Left ventricle myocardium inferior (tissue), 1 donor: ENCODE data around the gene PEDS1. TPM values are rescaled to one million over a fixed set of nuclear protein-coding genes. Genes with fewer than 3 reads are reported as not detected.

ENCODE experiments used
- DNase-seq: peaks from one replicate; pipeline ENCODE4 v3.0.0-alpha.2; 2020
- H3K27ac ChIP-seq: fragments of 200-600 bp; replicated peaks from 2 replicates; pipeline ENCODE4 v1.8.0; 2021
- H3K27me3 ChIP-seq: fragments of 200-600 bp; 2 replicates; pipeline ENCODE4 v1.8.0; 2021; ENCODE audit warnings: low read depth
- H3K36me3 ChIP-seq: fragments of 200-600 bp; 2 replicates; pipeline ENCODE4 v1.8.0; 2021
- H3K4me1 ChIP-seq: fragments of 200-600 bp; 2 replicates; pipeline ENCODE4 v1.8.0; 2021
- H3K4me3 ChIP-seq: fragments of 200-600 bp; 2 replicates; pipeline ENCODE4 v1.8.0; 2021; ENCODE audit warnings: mild to moderate bottlenecking, moderate library complexity
- H3K9me3 ChIP-seq: fragments of 200-600 bp; replicated peaks from 2 replicates; pipeline ENCODE4 v1.8.0; 2021
- CTCF ChIP-seq: fragments of 200-600 bp; IDR thresholded peaks from 2 replicates; pipeline ENCODE4 v1.8.0; 2021; ENCODE audit warnings: antibody characterized with exemption, mild to moderate bottlenecking, borderline replicate concordance
- intact Hi-C: fragments of 100-400 bp; cut with micrococcal nuclease; formaldehyde crosslinking; loops from one replicate; pipeline ENCODE4 v1.11.0; 2022
- total RNA-seq: library from RNA; stranded (reverse); fragmentation: NEBNext Ultra II Directional; extraction: Animal tissue kit (Norgen Biotek cat#: 25700); gene quantifications from one replicate; pipeline ENCODE4 v1.2.1, GENCODE V29; 2021
- donor health status: DM: no; HTN: yes; CAD: no; lungs with severe emphysema.

PEDS1 gene
- total RNA-seq, 1 donor from 2014 or later, result 17.3 TPM

- no peak for TF ChIP-seq CTCF
- DNase-seq, result no peak
- Histone ChIP-seq H3K27ac (no peak overlapping the region), H3K9me3 (no peaks in the 10 kb centered on the region), H3K4me3 (no peak overlapping the region), H3K36me3 (peaks cover 65% of the 10 kb centered on the region), H3K27me3 (no peaks in the 10 kb centered on the region), H3K4me1 (peaks cover 11% of the 10 kb centered on the region)
- intact Hi-C loops, result no loop called here
These were observed 29.0 kb downstream of the PEDS1 start for GRCh38 chr20:50124496-50124895.

GRCh38 chr20:50123418-50123817 lies 30.1 kb downstream of the PEDS1 start:
- Histone ChIP-seq H3K4me3 (no peak overlapping the region), H3K36me3 (peaks cover 54% of the 10 kb centered on the region), H3K4me1 (peaks cover 9% of the 10 kb centered on the region), H3K27ac (no peak overlapping the region), H3K9me3 (no peaks in the 10 kb centered on the region), H3K27me3 (no peaks in the 10 kb centered on the region)
- no peak for DNase-seq
- TF ChIP-seq CTCF, result no peak
- intact Hi-C loops, result no loop called here

- Histone ChIP-seq H3K27me3 (no peaks in the 10 kb centered on the region), H3K4me3 (no peak overlapping the region), H3K4me1 (peaks cover 9% of the 10 kb centered on the region), H3K9me3 (no peaks in the 10 kb centered on the region), H3K27ac (no peak overlapping the region), H3K36me3 (peaks cover 47% of the 10 kb centered on the region)
- intact Hi-C loops, result no loop called here
- no peak for DNase-seq
- no peak for TF ChIP-seq CTCF
These were observed 30.8 kb downstream of the PEDS1 start for GRCh38 chr20:50122763-50123162.

GRCh38 chr20:50121858-50122271 lies 31.7 kb downstream of the PEDS1 start:
- H3K4me3 ChIP-seq, result no peak overlapping the region
- H3K36me3 ChIP-seq, result peaks cover 38% of the 10 kb centered on the region
- H3K27ac ChIP-seq, result peak overlapping the region; percentile 48
- H3K9me3 ChIP-seq, result no peaks in the 10 kb centered on the region
- no peak for TF ChIP-seq CTCF
- intact Hi-C loops, result no loop called here
- DNase-seq, result no peak
- H3K4me1 ChIP-seq, result peaks cover 9% of the 10 kb centered on the region
- H3K27me3 ChIP-seq, result no peaks in the 10 kb centered on the region

GRCh38 chr20:50120935-50121693 lies 32.4 kb downstream of the PEDS1 start:
- H3K27ac ChIP-seq, result peak overlapping the region; percentile 48
- intact Hi-C loops, result no loop called here
- H3K27me3 ChIP-seq, result no peaks in the 10 kb centered on the region
- peaks cover 33% of the 10 kb centered on the region for H3K36me3 ChIP-seq
- DNase-seq, result peak; percentile 48
- no peaks in the 10 kb centered on the region for H3K9me3 ChIP-seq
- peaks cover 15% of the 10 kb centered on the region for H3K4me1 ChIP-seq
- H3K4me3 ChIP-seq, result no peak overlapping the region
- peak; percentile 92 for TF ChIP-seq CTCF
